Activated naive CD8-positive, alpha-beta T cell treated with anti-CD3 and anti-CD28 coated beads, Interleukin-2, amount 10 ng/mL, durations not matched to agents 7 days and 5 days (primary cell): ENCODE results near the gene ARHGEF37. TPM values are rescaled to one million over a fixed set of nuclear protein-coding genes. Genes with fewer than 3 reads are reported as not detected.
"Not testable (repeated sequence)": the region's sequence is repeated elsewhere in the genome, so short reads cannot be mapped to it uniquely, and the experiment has no call there.

Source experiments
- ATAC-seq: fragments of 150-1000 bp; cut with Tn5 transposase; one replicate; pipeline ENCODE4 v1.10.0; 2021; ENCODE audit warnings: low read depth, moderate library complexity
- POLR2A ChIA-PET: fragments of 350-600 bp; sonication (Branson Sonifier 250); formaldehyde crosslinking; loops from one replicate; lab custom pipeline; 2021; ENCODE audit warnings: antibody characterized with exemption; lab: Charles Lee
- DNase-seq: peaks from one replicate; pipeline ENCODE4 v3.0.0; 2021
- H3K27ac Mint-ChIP-seq: one replicate; pipeline ENCODE4 v1.8.0; 2022; ENCODE audit warnings: mild to moderate bottlenecking, mixed read lengths
- H3K27me3 Mint-ChIP-seq: one replicate; pipeline ENCODE4 v1.8.0; 2022; ENCODE audit warnings: mild to moderate bottlenecking, moderate library complexity, mixed read lengths
- H3K36me3 Mint-ChIP-seq: one replicate; pipeline ENCODE4 v1.8.0; 2021; ENCODE audit warnings: mild to moderate bottlenecking, mixed read lengths
- H3K4me1 Mint-ChIP-seq: one replicate; pipeline ENCODE4 v1.8.0; 2021; ENCODE audit warnings: mixed read lengths
- H3K4me3 Mint-ChIP-seq: one replicate; pipeline ENCODE4 v1.8.0; 2022; ENCODE audit warnings: mild to moderate bottlenecking, moderate library complexity, mixed read lengths
- H3K9me3 Mint-ChIP-seq: one replicate; pipeline ENCODE4 v1.8.0; 2021; ENCODE audit warnings: mixed read lengths
- total RNA-seq, 2 experiments: library from RNA; stranded (reverse); gene quantifications; one replicate each; pipeline ENCODE4 v1.2.3, GENCODE V29; 2021

The ARHGEF37 gene
- total RNA-seq, 2 experiments from 2014 or later: 0.82 to 0.83 TPM

DNA sequence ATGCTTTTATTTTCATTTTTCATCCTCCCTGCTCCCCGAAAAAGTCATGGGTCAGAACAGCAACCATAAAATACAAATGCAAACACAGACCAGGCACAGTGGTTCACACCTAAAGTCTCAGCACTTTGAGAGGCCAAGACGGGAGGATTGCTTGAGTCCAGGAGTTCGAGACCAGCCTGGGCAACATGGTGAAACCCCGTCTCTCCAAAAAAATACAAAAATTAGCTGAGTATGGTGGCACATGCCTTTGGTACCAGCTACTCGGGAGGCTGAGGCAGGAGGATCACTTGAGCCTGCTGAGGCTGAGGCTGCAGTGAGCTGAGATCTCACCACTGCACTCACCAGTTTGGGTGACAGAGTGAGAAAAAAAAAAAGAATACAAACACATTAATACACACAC lies 60.3 kb downstream of the ARHGEF37 start:
- H3K4me1 Mint-ChIP-seq: peaks cover 3% of the 10 kb centered on the region
- H3K4me3 Mint-ChIP-seq: no peak overlapping the region
- ATAC-seq (no peak), DNase-seq (no peak)
- no peaks in the 10 kb centered on the region for H3K36me3 Mint-ChIP-seq
- no peaks in the 10 kb centered on the region for H3K9me3 Mint-ChIP-seq
- no peak overlapping the region for H3K27ac Mint-ChIP-seq
- POLR2A ChIA-PET: no interaction called here
- no peaks in the 10 kb centered on the region for H3K27me3 Mint-ChIP-seq

GRCh38 chr5:149643781-149644180 lies 62.5 kb downstream of the ARHGEF37 start:
- no peaks in the 10 kb centered on the region for H3K9me3 Mint-ChIP-seq
- H3K27ac Mint-ChIP-seq: no peak overlapping the region
- ATAC-seq (no peak), DNase-seq (no peak)
- H3K36me3 Mint-ChIP-seq: no peaks in the 10 kb centered on the region
- no peak overlapping the region for H3K4me3 Mint-ChIP-seq
- POLR2A ChIA-PET: no interaction called here
- peaks cover 4% of the 10 kb centered on the region for H3K4me1 Mint-ChIP-seq
- H3K27me3 Mint-ChIP-seq: no peaks in the 10 kb centered on the region

- Mint-ChIP-seq H3K27ac (no peak overlapping the region), H3K27me3 (no peaks in the 10 kb centered on the region), H3K4me1 (peaks cover 4% of the 10 kb centered on the region), H3K9me3 (no peaks in the 10 kb centered on the region), H3K4me3 (no peak overlapping the region), H3K36me3 (no peaks in the 10 kb centered on the region)
- ATAC-seq: no peak
- POLR2A ChIA-PET: no interaction called here
- DNase-seq: no peak
Measured at GRCh38 chr5:149644629-149645028, 63.3 kb downstream of the ARHGEF37 start.

- no peaks in the 10 kb centered on the region for H3K27me3 Mint-ChIP-seq
- no peaks in the 10 kb centered on the region for H3K9me3 Mint-ChIP-seq
- H3K27ac Mint-ChIP-seq: no peak overlapping the region
- peaks cover 4% of the 10 kb centered on the region for H3K4me1 Mint-ChIP-seq
- POLR2A ChIA-PET: no interaction called here
- ATAC-seq (no peak), DNase-seq (no peak)
- no peak overlapping the region for H3K4me3 Mint-ChIP-seq
- no peaks in the 10 kb centered on the region for H3K36me3 Mint-ChIP-seq
Measured at GRCh38 chr5:149645236-149645635, 63.9 kb downstream of the ARHGEF37 start.

GRCh38 chr5:149645725-149646124 lies 64.4 kb downstream of the ARHGEF37 start:
- H3K4me3 Mint-ChIP-seq: no peak overlapping the region
- H3K27me3 Mint-ChIP-seq: no peaks in the 10 kb centered on the region
- POLR2A ChIA-PET: no interaction called here
- no peaks in the 10 kb centered on the region for H3K9me3 Mint-ChIP-seq
- DNase-seq (no peak), ATAC-seq (no peak)
- peaks cover 4% of the 10 kb centered on the region for H3K4me1 Mint-ChIP-seq
- H3K27ac Mint-ChIP-seq: no peak overlapping the region
- H3K36me3 Mint-ChIP-seq: no peaks in the 10 kb centered on the region

DNA sequence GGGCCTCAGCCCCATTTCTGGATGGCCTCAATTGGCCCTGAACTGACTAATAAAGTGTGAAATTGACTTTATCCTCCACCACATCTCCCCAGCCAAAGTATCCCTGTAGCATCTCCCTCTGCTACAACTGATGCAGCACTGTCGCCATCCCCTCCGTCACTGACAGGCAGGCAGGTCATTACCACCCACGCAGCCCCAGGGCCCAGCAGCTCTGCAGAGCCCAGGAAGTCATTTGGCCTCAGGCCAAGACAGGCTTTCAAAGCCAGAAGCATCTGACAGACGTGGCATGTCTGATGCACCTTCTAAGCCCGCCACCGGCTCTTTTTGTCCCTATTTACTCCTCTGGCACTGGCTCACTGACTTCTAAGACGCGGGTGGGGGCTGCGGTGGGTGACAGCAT lies 65.3 kb downstream of the ARHGEF37 start:
- no peaks in the 10 kb centered on the region for H3K9me3 Mint-ChIP-seq
- POLR2A ChIA-PET: interaction anchor here (0.6 kb wide), 1 partner anchor 119 kb away, joined by 3 read pairs; no protein-coding TSS in a partner anchor
- no peak overlapping the region for H3K27ac Mint-ChIP-seq
- ATAC-seq (peak; percentile 22), DNase-seq (no peak)
- no peak overlapping the region for H3K4me3 Mint-ChIP-seq
- H3K36me3 Mint-ChIP-seq: no peaks in the 10 kb centered on the region
- H3K4me1 Mint-ChIP-seq: peaks cover 4% of the 10 kb centered on the region
- no peaks in the 10 kb centered on the region for H3K27me3 Mint-ChIP-seq

DNA sequence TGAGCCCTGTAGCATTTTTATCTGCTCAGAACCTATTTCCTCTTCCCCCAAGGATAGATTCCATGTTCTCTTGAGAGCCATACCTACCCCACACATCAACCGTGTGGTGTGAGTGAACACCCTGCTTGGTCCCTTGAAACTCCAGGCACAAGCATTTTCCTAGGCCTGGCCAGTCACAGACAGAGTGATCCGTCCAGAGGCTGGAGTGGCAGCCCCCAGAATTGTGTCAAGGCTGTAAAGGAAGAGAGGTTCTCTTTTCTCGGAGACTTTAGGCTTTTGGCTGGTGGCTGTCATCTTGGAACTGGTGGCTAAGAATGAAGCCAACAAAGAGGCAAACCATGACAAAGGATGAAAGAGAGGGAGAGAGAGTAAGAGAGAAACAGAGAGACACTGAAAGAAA lies 66.0 kb downstream of the ARHGEF37 start:
- H3K4me3 Mint-ChIP-seq: no peak overlapping the region
- no peak overlapping the region for H3K27ac Mint-ChIP-seq
- no peaks in the 10 kb centered on the region for H3K9me3 Mint-ChIP-seq

DNA sequence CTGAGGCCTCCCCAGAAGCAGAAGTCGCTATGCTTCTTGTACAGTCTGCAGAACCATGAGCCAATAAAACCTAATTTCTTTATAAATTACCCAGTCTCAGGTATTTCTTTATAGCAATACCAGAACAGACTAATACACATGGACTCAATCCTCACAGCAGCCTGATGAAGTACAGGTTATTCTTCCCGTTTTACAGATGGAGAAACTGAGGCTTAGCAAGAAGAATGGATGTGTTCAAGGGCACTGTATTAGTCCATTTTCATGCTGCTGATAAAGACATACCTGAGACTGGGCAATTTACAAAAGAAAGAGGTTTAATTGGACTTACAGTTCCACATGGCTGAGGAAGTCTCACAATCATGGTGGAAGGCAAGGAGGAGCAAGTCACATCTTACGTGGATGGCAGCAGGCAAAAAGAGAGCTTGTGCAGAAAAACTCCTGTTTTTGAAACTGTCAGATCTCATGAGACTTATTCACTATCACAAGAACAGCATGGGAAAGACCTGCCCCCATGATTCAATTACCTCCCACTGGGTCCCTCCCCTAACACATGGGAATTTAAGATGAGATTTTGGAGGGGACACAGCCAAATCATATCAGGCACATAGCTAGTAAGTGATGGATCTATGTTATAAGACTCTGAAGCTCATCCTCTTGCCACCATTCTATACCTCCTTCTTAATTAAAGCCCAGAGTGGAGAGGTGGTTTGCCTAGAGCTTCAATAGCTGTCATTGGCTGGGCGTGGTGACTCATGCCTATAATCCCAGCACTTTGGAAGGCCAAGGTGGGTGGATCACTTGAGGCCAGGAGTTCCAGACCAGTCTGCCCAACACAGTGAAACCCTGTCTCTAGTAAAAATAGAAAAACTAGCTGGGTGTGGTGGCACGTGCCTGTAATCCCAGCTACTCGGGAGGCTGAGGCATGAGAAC lies 67.4 kb downstream of the ARHGEF37 start:
- POLR2A ChIA-PET, H3K27me3 Mint-ChIP-seq, H3K4me3 Mint-ChIP-seq, H3K27ac Mint-ChIP-seq, H3K9me3 Mint-ChIP-seq, H3K4me1 Mint-ChIP-seq, DNase-seq, H3K36me3 Mint-ChIP-seq: not testable (repeated sequence)
- ATAC-seq: peak; percentile 56

More for the DNA sequence above, 66.0 kb downstream of the ARHGEF37 start:
- DNase-seq: no peak
- Mint-ChIP-seq H3K27me3 (no peaks in the 10 kb centered on the region), H3K4me1 (peaks cover 4% of the 10 kb centered on the region), H3K36me3 (no peaks in the 10 kb centered on the region)
- POLR2A ChIA-PET: interaction anchor here (0.6 kb wide), 1 partner anchor 118 kb away, joined by 3 read pairs; no protein-coding TSS in a partner anchor
- no peak for ATAC-seq

GRCh38 chr5:149649730-149650129 lies 68.4 kb downstream of the ARHGEF37 start:
- H3K9me3 Mint-ChIP-seq, DNase-seq, POLR2A ChIA-PET, H3K27me3 Mint-ChIP-seq, H3K4me1 Mint-ChIP-seq, H3K27ac Mint-ChIP-seq, H3K36me3 Mint-ChIP-seq, ATAC-seq, H3K4me3 Mint-ChIP-seq: not testable (repeated sequence)

DNA sequence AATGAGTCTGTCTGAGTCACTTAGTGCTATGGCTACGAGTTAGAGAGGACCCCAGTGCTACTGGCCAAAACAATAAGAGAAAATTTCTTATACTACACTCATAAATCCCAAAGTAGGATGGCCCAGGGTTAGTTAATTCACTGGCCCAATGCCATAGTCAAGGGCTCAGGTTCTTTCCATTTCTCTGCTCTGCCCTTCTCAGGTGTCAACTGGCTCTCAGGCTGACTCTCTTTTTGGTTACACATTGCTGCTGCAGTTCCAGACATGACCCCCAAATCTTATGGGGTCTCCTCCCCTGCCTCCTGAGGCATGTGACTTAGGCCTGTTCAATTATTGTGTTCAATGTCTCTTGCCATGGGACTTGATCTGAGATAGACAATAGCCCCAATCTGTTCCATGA lies 70.4 kb downstream of the ARHGEF37 start:
- H3K9me3 Mint-ChIP-seq: peaks cover 3% of the 10 kb centered on the region
- H3K27ac Mint-ChIP-seq: no peak overlapping the region
- H3K4me3 Mint-ChIP-seq: no peak overlapping the region
- H3K4me1 Mint-ChIP-seq: peaks cover 2% of the 10 kb centered on the region
- peak; percentile 51 for ATAC-seq
- no peak for DNase-seq
- POLR2A ChIA-PET: interaction anchor here (1.2 kb wide), 1 partner anchor 309 kb away, joined by 3 read pairs; the partner anchor contains the start of gene SLC26A2
- H3K27me3 Mint-ChIP-seq: peaks cover 3% of the 10 kb centered on the region
- H3K36me3 Mint-ChIP-seq: no peaks in the 10 kb centered on the region

DNA sequence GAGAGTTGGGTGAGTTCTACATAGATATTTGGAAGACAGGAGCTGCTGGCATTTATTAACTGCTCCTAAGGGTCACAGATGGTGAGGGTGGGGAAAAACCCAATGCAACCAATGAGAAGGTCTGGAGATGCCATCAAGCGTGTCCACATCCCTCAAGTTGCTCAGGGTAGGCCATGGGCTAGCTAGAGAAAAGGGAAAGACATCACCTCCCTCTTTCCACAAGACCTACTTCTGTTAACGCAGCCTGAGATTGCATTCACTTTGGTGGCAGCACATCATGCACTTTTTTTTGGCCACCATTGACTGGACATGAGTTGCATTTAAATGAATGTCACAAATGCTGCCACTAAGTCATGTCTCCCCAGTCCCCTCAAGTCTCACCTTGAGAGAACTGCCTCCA lies 71.4 kb downstream of the ARHGEF37 start:
- no peak overlapping the region for H3K4me3 Mint-ChIP-seq
- no peak for DNase-seq
- H3K27ac Mint-ChIP-seq: no peak overlapping the region
- no peak for ATAC-seq
- POLR2A ChIA-PET: interaction anchor here (1.0 to 1.2 kb wide), 2 partner anchors 77 to 308 kb away, joined by 3 read pairs; partner anchors contain the start of gene SLC26A2
- H3K27me3 Mint-ChIP-seq: peaks cover 6% of the 10 kb centered on the region
- peaks cover 3% of the 10 kb centered on the region for H3K9me3 Mint-ChIP-seq
- H3K36me3 Mint-ChIP-seq: no peaks in the 10 kb centered on the region
- H3K4me1 Mint-ChIP-seq: no peaks in the 10 kb centered on the region

- Mint-ChIP-seq H3K36me3 (no peaks in the 10 kb centered on the region), H3K27ac (peak overlapping the region; percentile 42), H3K27me3 (peaks cover 6% of the 10 kb centered on the region), H3K4me1 (no peaks in the 10 kb centered on the region), H3K9me3 (peaks cover 3% of the 10 kb centered on the region), H3K4me3 (no peak overlapping the region)
- DNase-seq: no peak
- POLR2A ChIA-PET: no interaction called here
- ATAC-seq: no peak
Measured at GRCh38 chr5:149654231-149654630, 72.9 kb downstream of the ARHGEF37 start.

DNA sequence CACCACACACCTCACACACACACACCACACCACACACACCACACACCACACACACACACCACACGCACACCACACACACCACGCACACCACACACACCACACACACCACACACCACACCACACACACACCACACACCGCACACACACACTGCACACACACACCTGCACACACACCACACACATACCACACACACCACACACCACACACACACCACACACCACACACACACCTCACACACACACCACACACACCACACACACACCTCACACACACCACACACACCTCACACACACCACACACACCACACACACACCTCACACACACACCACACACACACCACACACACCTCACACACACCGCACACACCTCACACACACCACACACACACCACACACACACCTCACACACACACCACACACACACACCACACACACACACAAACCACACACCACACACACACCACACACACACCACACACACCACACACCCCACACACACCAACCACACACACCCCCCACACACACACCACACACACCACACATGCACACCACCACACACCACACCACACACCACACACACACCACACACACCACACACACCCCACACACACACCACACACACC lies 73.7 kb downstream of the ARHGEF37 start:
- peaks cover 3% of the 10 kb centered on the region for H3K9me3 Mint-ChIP-seq
- no peaks in the 10 kb centered on the region for H3K4me1 Mint-ChIP-seq
- H3K27ac Mint-ChIP-seq: peak overlapping the region; percentile 42
- no peak overlapping the region for H3K4me3 Mint-ChIP-seq
- POLR2A ChIA-PET: no interaction called here
- DNase-seq (no peak), ATAC-seq (no peak)
- H3K36me3 Mint-ChIP-seq: no peaks in the 10 kb centered on the region
- peaks cover 6% of the 10 kb centered on the region for H3K27me3 Mint-ChIP-seq
